Measurements from ENCODE around the gene CCDC47.
A peak's percentile ranks its signal among the peaks of the same experiment; 100 is the strongest.

Gene CCDC47

GRCh38 chr17:63773272-63774140, at the start of gene CCDC47:
CCDC47 (minus strand) TSS chr17:63773597; CDS start chr17:63766175, 7,422 bp downstream.
- peak within 1 kb of the TSS; percentile 100 for H3K27ac Mint-ChIP-seq
- ATAC-seq = peak; percentile 92
- H3K36me3 Mint-ChIP-seq (ENCODE audit: low read depth) = peaks cover 53% of the 10 kb centered on the region
- H3K9me3 Mint-ChIP-seq = no peaks in the 10 kb centered on the region
- H3K27me3 Mint-ChIP-seq = peaks cover 5% of the 10 kb centered on the region
- peaks cover 60% of the 10 kb centered on the region for H3K4me1 Mint-ChIP-seq
- peak; percentile 97 for DNase-seq
- H3K4me3 Mint-ChIP-seq = peak within 1 kb of the TSS; percentile 98

DNA sequence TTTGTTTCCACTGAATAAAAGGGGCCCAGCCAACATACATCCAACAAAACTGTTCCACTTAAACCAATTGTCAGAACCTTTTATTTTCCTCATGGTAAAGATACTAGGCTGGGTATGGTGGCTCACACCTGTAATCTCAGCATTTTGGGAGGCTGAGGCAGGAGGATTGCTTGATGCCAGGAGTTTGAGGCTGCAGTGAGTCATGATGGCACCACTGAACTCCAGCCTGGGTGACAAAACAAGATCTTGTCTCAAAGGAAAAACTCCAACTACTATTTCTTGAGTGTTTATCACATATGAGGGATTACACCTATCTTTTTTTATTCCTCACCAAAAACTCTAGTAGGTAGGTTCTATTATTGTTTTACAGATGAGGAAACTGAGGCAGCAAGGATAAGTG, 49.1 kb upstream of the CCDC47 start:
- H3K9me3 Mint-ChIP-seq = no peaks in the 10 kb centered on the region
- peaks cover 58% of the 10 kb centered on the region for H3K4me1 Mint-ChIP-seq
- H3K36me3 Mint-ChIP-seq (ENCODE audit: low read depth) = peaks cover 88% of the 10 kb centered on the region
- H3K27me3 Mint-ChIP-seq = no peaks in the 10 kb centered on the region
- ATAC-seq (no peak), DNase-seq (no peak)
- H3K4me3 Mint-ChIP-seq = no peak overlapping the region
- peak overlapping the region; percentile 73 for H3K27ac Mint-ChIP-seq

GRCh38 chr17:63821804-63822203, 48.4 kb upstream of the CCDC47 start:
- Mint-ChIP-seq H3K9me3 (no peaks in the 10 kb centered on the region), H3K27ac (peak overlapping the region; percentile 73), H3K27me3 (no peaks in the 10 kb centered on the region), H3K4me1 (peaks cover 53% of the 10 kb centered on the region), H3K4me3 (no peak overlapping the region), H3K36me3 (ENCODE audit: low read depth) (peaks cover 88% of the 10 kb centered on the region)
- DNase-seq (no peak), ATAC-seq (no peak)

GRCh38 chr17:63820963-63821561, 47.7 kb upstream of the CCDC47 start:
- no peaks in the 10 kb centered on the region for H3K9me3 Mint-ChIP-seq
- ATAC-seq (no peak), DNase-seq (no peak)
- no peak overlapping the region for H3K4me3 Mint-ChIP-seq
- peak overlapping the region; percentile 73 for H3K27ac Mint-ChIP-seq
- peaks cover 86% of the 10 kb centered on the region for H3K36me3 Mint-ChIP-seq (ENCODE audit: low read depth)
- H3K4me1 Mint-ChIP-seq = peaks cover 46% of the 10 kb centered on the region
- no peaks in the 10 kb centered on the region for H3K27me3 Mint-ChIP-seq

GRCh38 chr17:63819585-63820537, 46.5 kb upstream of the CCDC47 start:
- ATAC-seq (no peak), DNase-seq (no peak)
- Mint-ChIP-seq H3K27ac (peak overlapping the region; percentile 68), H3K4me1 (peaks cover 34% of the 10 kb centered on the region), H3K9me3 (no peaks in the 10 kb centered on the region), H3K36me3 (ENCODE audit: low read depth) (peaks cover 81% of the 10 kb centered on the region), H3K4me3 (no peak overlapping the region), H3K27me3 (no peaks in the 10 kb centered on the region)

DNA sequence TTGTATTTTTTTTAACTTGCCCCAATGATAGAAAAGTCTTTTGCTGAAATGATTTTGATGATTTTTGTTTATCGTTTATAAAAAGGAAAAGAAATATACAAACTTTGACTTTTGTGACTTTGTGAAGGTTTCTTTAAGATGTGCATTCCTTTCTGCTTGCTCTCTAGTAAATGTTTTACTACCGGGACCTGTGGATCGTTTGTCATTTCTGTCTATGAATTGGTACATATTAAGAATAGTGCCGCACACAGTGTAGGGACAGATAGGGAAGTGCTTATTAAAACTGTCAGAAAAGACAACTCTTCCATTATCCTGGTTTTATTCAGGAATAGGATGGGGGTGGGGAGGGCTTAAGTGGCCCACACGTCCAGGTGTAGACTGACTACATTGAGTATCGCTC, 45.7 kb upstream of the CCDC47 start:
- H3K27ac Mint-ChIP-seq = peak overlapping the region; percentile 4
- H3K27me3 Mint-ChIP-seq = no peaks in the 10 kb centered on the region
- no peak for DNase-seq
- H3K36me3 Mint-ChIP-seq (ENCODE audit: low read depth) = peaks cover 80% of the 10 kb centered on the region
- peaks cover 32% of the 10 kb centered on the region for H3K4me1 Mint-ChIP-seq
- no peaks in the 10 kb centered on the region for H3K9me3 Mint-ChIP-seq
- ATAC-seq = no peak
- H3K4me3 Mint-ChIP-seq = no peak overlapping the region

GRCh38 chr17:63817736-63818385, 44.5 kb upstream of the CCDC47 start:
- Mint-ChIP-seq H3K27ac (peak overlapping the region; percentile 27), H3K9me3 (no peaks in the 10 kb centered on the region), H3K4me1 (peaks cover 21% of the 10 kb centered on the region), H3K4me3 (no peak overlapping the region), H3K27me3 (no peaks in the 10 kb centered on the region), H3K36me3 (ENCODE audit: low read depth) (peaks cover 81% of the 10 kb centered on the region)
- ATAC-seq = no peak
- DNase-seq = no peak

GRCh38 chr17:63816669-63817068, 43.3 kb upstream of the CCDC47 start:
- Mint-ChIP-seq H3K27me3 (no peaks in the 10 kb centered on the region), H3K9me3 (no peaks in the 10 kb centered on the region), H3K4me1 (peaks cover 11% of the 10 kb centered on the region), H3K27ac (no peak overlapping the region), H3K36me3 (ENCODE audit: low read depth) (peaks cover 74% of the 10 kb centered on the region), H3K4me3 (no peak overlapping the region)
- DNase-seq (no peak), ATAC-seq (no peak)

GRCh38 chr17:63816123-63816522, 42.7 kb upstream of the CCDC47 start:
- DNase-seq (no peak), ATAC-seq (no peak)
- Mint-ChIP-seq H3K36me3 (ENCODE audit: low read depth) (peaks cover 75% of the 10 kb centered on the region), H3K4me3 (no peak overlapping the region), H3K4me1 (peaks cover 8% of the 10 kb centered on the region), H3K27me3 (no peaks in the 10 kb centered on the region), H3K27ac (no peak overlapping the region), H3K9me3 (no peaks in the 10 kb centered on the region)

DNA sequence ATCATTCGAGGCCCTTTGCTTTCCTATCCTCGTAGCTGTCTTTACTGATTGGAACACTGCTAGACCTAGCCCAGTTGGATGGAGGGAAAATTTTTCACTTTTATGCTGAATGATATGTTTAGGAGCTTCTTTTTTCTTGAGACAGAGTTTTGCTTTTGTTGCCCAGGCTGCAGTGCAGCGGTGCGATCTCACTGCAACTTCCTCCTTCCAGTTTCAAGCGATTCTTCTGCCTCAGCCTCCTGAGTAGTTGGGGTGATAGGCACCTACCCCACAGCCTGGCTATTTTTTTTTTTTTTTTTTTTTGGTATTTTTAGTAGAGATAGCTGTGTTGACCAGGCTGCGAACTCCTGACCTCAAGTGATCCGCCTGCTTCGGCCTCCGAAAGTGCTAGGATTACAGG, 36.6 kb upstream of the CCDC47 start:
- Mint-ChIP-seq H3K27ac (peak overlapping the region; percentile 47), H3K9me3 (no peaks in the 10 kb centered on the region), H3K27me3 (no peaks in the 10 kb centered on the region), H3K4me3 (no peak overlapping the region), H3K36me3 (ENCODE audit: low read depth) (peaks cover 71% of the 10 kb centered on the region), H3K4me1 (peaks cover 22% of the 10 kb centered on the region)
- DNase-seq (no peak), ATAC-seq (no peak)

DNA sequence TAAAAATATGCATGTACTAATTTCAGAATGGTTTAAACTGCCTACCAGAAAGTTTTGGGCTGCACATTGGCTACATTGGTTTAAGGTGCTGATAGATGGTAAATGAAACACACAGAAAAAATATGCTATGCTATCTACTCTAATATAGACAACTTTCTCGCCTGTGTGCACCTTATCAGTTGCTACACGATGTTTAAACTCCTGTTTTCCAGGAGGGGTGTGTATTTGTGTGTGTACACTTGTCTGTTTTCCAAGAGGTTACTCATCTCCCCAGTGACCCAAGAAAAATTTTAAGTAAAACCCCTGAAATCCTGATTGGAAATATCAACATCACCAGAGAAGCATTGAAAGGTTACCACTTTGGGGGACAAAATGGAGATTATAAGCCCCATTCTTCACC, 32.2 kb upstream of the CCDC47 start:
- peaks cover 53% of the 10 kb centered on the region for H3K36me3 Mint-ChIP-seq (ENCODE audit: low read depth)
- H3K4me3 Mint-ChIP-seq = no peak overlapping the region
- ATAC-seq (no peak), DNase-seq (no peak)
- peak overlapping the region; percentile 8 for H3K27ac Mint-ChIP-seq
- peaks cover 22% of the 10 kb centered on the region for H3K4me1 Mint-ChIP-seq
- H3K9me3 Mint-ChIP-seq = no peaks in the 10 kb centered on the region
- H3K27me3 Mint-ChIP-seq = no peaks in the 10 kb centered on the region

- H3K27ac Mint-ChIP-seq = no peak overlapping the region
- peaks cover 52% of the 10 kb centered on the region for H3K36me3 Mint-ChIP-seq (ENCODE audit: low read depth)
These were observed 30.9 kb upstream of the CCDC47 start for GRCh38 chr17:63804328-63804727.

GRCh38 chr17:63800783-63801182, 27.4 kb upstream of the CCDC47 start:
- DNase-seq = no peak
- Mint-ChIP-seq H3K4me1 (no peaks in the 10 kb centered on the region), H3K36me3 (ENCODE audit: low read depth) (peaks cover 53% of the 10 kb centered on the region), H3K9me3 (no peaks in the 10 kb centered on the region), H3K27ac (peak overlapping the region; percentile 14), H3K4me3 (no peak overlapping the region), H3K27me3 (no peaks in the 10 kb centered on the region)
- no peak for ATAC-seq

More at GRCh38 chr17:63804328-63804727, 30.9 kb upstream of the CCDC47 start:
- Mint-ChIP-seq H3K4me3 (no peak overlapping the region), H3K4me1 (peaks cover 18% of the 10 kb centered on the region), H3K27me3 (no peaks in the 10 kb centered on the region), H3K9me3 (no peaks in the 10 kb centered on the region)
- DNase-seq (no peak), ATAC-seq (no peak)

- H3K36me3 Mint-ChIP-seq (ENCODE audit: low read depth) = peaks cover 55% of the 10 kb centered on the region
- H3K27me3 Mint-ChIP-seq = no peaks in the 10 kb centered on the region
- no peak overlapping the region for H3K4me3 Mint-ChIP-seq
- H3K9me3 Mint-ChIP-seq = no peaks in the 10 kb centered on the region
- H3K4me1 Mint-ChIP-seq = no peaks in the 10 kb centered on the region
- no peak for DNase-seq
- ATAC-seq = no peak
- H3K27ac Mint-ChIP-seq = no peak overlapping the region
These were observed 25.2 kb upstream of the CCDC47 start for GRCh38 chr17:63798572-63799106.

Measured in activated naive CD8-positive, alpha-beta T cell treated with anti-CD3 and anti-CD28 coated beads, Interleukin-2, amount 50 U/mL, for 24 hours (primary cell).